ENCODE data around the gene DNAAF5.
A peak's percentile ranks its signal among the peaks of the same experiment; 100 is the strongest.

DNA sequence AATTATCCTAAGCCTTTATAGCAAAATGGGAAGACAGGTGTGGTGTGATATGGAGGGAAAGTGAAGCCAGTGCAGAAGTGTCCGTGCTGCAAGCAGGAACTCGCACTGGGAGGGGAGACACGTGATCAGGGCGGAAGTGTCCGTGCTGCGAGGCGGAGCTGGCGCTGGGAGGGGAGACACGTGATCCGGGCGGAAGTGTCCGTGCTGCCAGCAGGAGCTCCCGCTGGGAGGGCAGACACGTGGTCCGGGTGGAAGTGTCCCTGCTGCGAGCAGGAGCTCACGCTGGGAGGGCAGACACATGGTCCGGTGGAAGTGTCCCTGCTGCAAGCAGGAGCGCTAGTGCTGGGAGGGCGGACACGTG, 41.1 kb downstream of the DNAAF5 start:
- TF ChIP-seq TCF12 (IDR thresholded peaks at IDR 0.05; ENCODE audit: low read depth), result no peak
- no peak for TF ChIP-seq RAD21 (IDR thresholded peaks at IDR 0.05; ENCODE audit: low read depth)
- no peak for TF ChIP-seq FOXM1 (IDR thresholded peaks at IDR 0.05; ENCODE audit: borderline replicate concordance, low read depth)
- TF ChIP-seq EP300 (IDR thresholded peaks at IDR 0.05; ENCODE audit: borderline replicate concordance), result no peak
- TF ChIP-seq, protein P1, sequence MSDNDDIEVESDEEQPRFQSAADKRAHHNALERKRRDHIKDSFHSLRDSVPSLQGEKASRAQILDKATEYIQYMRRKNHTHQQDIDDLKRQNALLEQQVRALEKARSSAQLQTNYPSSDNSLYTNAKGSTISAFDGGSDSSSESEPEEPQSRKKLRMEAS (IDR thresholded peaks at IDR 0.05), result peak; percentile 42; the same call in 1 of the 2 replicates
- TF ChIP-seq YY1 (IDR thresholded peaks at IDR 0.05; ENCODE audit: low read depth), result no peak
- TF ChIP-seq, protein P2, sequence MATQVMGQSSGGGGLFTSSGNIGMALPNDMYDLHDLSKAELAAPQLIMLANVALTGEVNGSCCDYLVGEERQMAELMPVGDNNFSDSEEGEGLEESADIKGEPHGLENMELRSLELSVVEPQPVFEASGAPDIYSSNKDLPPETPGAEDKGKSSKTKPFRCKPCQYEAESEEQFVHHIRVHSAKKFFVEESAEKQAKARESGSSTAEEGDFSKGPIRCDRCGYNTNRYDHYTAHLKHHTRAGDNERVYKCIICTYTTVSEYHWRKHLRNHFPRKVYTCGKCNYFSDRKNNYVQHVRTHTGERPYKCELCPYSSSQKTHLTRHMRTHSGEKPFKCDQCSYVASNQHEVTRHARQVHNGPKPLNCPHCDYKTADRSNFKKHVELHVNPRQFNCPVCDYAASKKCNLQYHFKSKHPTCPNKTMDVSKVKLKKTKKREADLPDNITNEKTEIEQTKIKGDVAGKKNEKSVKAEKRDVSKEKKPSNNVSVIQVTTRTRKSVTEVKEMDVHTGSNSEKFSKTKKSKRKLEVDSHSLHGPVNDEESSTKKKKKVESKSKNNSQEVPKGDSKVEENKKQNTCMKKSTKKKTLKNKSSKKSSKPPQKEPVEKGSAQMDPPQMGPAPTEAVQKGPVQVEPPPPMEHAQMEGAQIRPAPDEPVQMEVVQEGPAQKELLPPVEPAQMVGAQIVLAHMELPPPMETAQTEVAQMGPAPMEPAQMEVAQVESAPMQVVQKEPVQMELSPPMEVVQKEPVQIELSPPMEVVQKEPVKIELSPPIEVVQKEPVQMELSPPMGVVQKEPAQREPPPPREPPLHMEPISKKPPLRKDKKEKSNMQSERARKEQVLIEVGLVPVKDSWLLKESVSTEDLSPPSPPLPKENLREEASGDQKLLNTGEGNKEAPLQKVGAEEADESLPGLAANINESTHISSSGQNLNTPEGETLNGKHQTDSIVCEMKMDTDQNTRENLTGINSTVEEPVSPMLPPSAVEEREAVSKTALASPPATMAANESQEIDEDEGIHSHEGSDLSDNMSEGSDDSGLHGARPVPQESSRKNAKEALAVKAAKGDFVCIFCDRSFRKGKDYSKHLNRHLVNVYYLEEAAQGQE (IDR thresholded peaks at IDR 0.05; ENCODE audit: low read depth), result no peak
- TF ChIP-seq TEAD4 (IDR thresholded peaks at IDR 0.05), result no peak
- no peak for TF ChIP-seq CEBPB (IDR thresholded peaks at IDR 0.05)
- no peak for TF ChIP-seq TAF1 (IDR thresholded peaks at IDR 0.05; ENCODE audit: low read depth)
- no peak for TF ChIP-seq NFIC (IDR thresholded peaks at IDR 0.05)
- TF ChIP-seq EGR1 (IDR thresholded peaks at IDR 0.05), result no peak
- no peak for TF ChIP-seq ZBTB7A (IDR thresholded peaks at IDR 0.05; ENCODE audit: low read depth)
